Mesenchymal stem cell (in vitro differentiated cells and primary cell): ENCODE data around the gene TRIM54.

ENCODE experiments used
- DNase-seq: peaks from one replicate; pipeline ENCODE4 v3.0.0-alpha.2; 2013
- H2AFZ ChIP-seq: one replicate; pipeline ENCODE4 v1.6.1; 2013; ENCODE audit warnings: low read depth, mild to moderate bottlenecking, control low read depth, inconsistent platforms, low read length, moderate library complexity
- H2AK5ac ChIP-seq: 2 replicates; pipeline ENCODE4 v1.6.1; 2013; ENCODE audit warnings: low read length, moderate library complexity, mild to moderate bottlenecking, inconsistent platforms; ENCODE audit not compliant: severe bottlenecking
- H2BK120ac ChIP-seq: one replicate; pipeline ENCODE4 v1.6.1; 2013; ENCODE audit warnings: low read depth, mild to moderate bottlenecking, inconsistent platforms, low read length, moderate library complexity
- H2BK12ac ChIP-seq, 2 experiments: one replicate each; pipeline ENCODE4 v1.6.1; 2013; ENCODE audit warnings: inconsistent platforms in 2 of 2, low read length in 2 of 2, mild to moderate bottlenecking in 2 of 2, moderate library complexity in 2 of 2, control low read depth in 1 of 2
- H2BK15ac ChIP-seq: one replicate; pipeline ENCODE4 v1.6.1; 2013; ENCODE audit warnings: mild to moderate bottlenecking, low read depth, inconsistent platforms; ENCODE audit not compliant: poor library complexity, severe bottlenecking
- H2BK5ac ChIP-seq: 2 replicates; pipeline ENCODE4 v1.6.1; 2013; ENCODE audit warnings: low read depth, mild to moderate bottlenecking, low read length, control low read depth, inconsistent platforms; ENCODE audit not compliant: poor library complexity, severe bottlenecking
- H3K14ac ChIP-seq, 2 experiments: one replicate each; pipeline ENCODE4 v1.6.1; 2013; ENCODE audit warnings: inconsistent platforms in 2 of 2, low read length in 2 of 2, control low read depth in 1 of 2, mild to moderate bottlenecking in 1 of 2, moderate library complexity in 1 of 2
- H3K18ac ChIP-seq, 2 experiments: one replicate each; pipeline ENCODE4 v1.6.1; 2013; ENCODE audit warnings: inconsistent platforms in 2 of 2, low read length in 2 of 2, control low read depth in 1 of 2, low read depth in 1 of 2, mild to moderate bottlenecking in 1 of 2
- H3K23ac ChIP-seq, 2 experiments: one replicate each; pipeline ENCODE4 v1.6.1; 2013; ENCODE audit warnings: inconsistent platforms in 2 of 2, low read length in 2 of 2, mild to moderate bottlenecking in 2 of 2, moderate library complexity in 2 of 2, control low read depth in 1 of 2
- H3K27ac ChIP-seq: 2 replicates; pipeline ENCODE4 v1.5.1; 2013; ENCODE audit warnings: mild to moderate bottlenecking, moderate library complexity, low read length, control low read depth, inconsistent platforms; ENCODE audit not compliant: poor library complexity, severe bottlenecking
- H3K27me3 ChIP-seq, 2 experiments: 2 replicates each; pipeline versions ENCODE4 v1.6.1 to v1.7.0; 2013; ENCODE audit warnings: low read length in 2 of 2, mild to moderate bottlenecking in 2 of 2, moderate library complexity in 2 of 2, control low read depth in 1 of 2, inconsistent platforms in 1 of 2; ENCODE audit not compliant: control insufficient read depth in 1 of 2, insufficient read depth in 1 of 2
- H3K36me3 ChIP-seq, 2 experiments: 2 replicates each; pipeline versions ENCODE4 v1.6.1 to v1.7.0; 2013; ENCODE audit warnings: low read length in 2 of 2, control low read depth in 1 of 2, inconsistent platforms in 1 of 2, low read depth in 1 of 2, mild to moderate bottlenecking in 1 of 2; ENCODE audit not compliant: insufficient read depth in 2 of 2, control insufficient read depth in 1 of 2
- H3K4ac ChIP-seq, 2 experiments: one replicate each; pipeline ENCODE4 v1.6.1; 2013; ENCODE audit warnings: inconsistent platforms in 2 of 2, low read length in 2 of 2, mild to moderate bottlenecking in 2 of 2, moderate library complexity in 2 of 2, control low read depth in 1 of 2, low read depth in 1 of 2
- H3K4me1 ChIP-seq: 2 replicates; pipeline ENCODE4 v1.6.1; 2013; ENCODE audit warnings: low read depth, low read length, control low read depth; ENCODE audit not compliant: control insufficient read depth, insufficient read depth
- H3K4me2 ChIP-seq: 2 replicates; pipeline ENCODE4 v1.6.1; 2013; ENCODE audit warnings: low read length, mild to moderate bottlenecking, inconsistent platforms; ENCODE audit not compliant: poor library complexity, severe bottlenecking
- H3K4me3 ChIP-seq, 2 experiments: 2 replicates each; pipeline versions ENCODE4 v1.5.1 to v1.7.0; 2013; ENCODE audit warnings: low read length in 2 of 2, mild to moderate bottlenecking in 2 of 2, control low read depth in 1 of 2, low read depth in 1 of 2; ENCODE audit not compliant: insufficient read depth in 1 of 2
- H3K79me1 ChIP-seq: replicated peaks from 2 replicates; pipeline ENCODE4 v1.6.1; 2013; ENCODE audit warnings: mild to moderate bottlenecking, control low read depth, low read length, inconsistent platforms; ENCODE audit not compliant: poor library complexity, severe bottlenecking
- H3K9ac ChIP-seq: 2 replicates; pipeline ENCODE4 v1.7.0; 2013; ENCODE audit warnings: mild to moderate bottlenecking, low read length, moderate library complexity
- H3K9me3 ChIP-seq: 2 replicates; pipeline ENCODE4 v1.7.0; 2013; ENCODE audit warnings: mild to moderate bottlenecking, low read length; ENCODE audit not compliant: control insufficient read depth
- H4K8ac ChIP-seq: one replicate; pipeline ENCODE4 v1.6.1; 2013; ENCODE audit warnings: inconsistent platforms, mild to moderate bottlenecking, low read length, moderate library complexity
- H4K91ac ChIP-seq: one replicate; pipeline ENCODE4 v1.6.1; 2013; ENCODE audit warnings: mild to moderate bottlenecking, low read length, inconsistent platforms
- WGBS: methylation state at CpG from one replicate; pipeline ENCODE4 v1.1.7; 2013; ENCODE audit warnings: mixed read lengths; 5-methylcytosine and 5-hydroxymethylcytosine counted together

TRIM54 gene

DNA sequence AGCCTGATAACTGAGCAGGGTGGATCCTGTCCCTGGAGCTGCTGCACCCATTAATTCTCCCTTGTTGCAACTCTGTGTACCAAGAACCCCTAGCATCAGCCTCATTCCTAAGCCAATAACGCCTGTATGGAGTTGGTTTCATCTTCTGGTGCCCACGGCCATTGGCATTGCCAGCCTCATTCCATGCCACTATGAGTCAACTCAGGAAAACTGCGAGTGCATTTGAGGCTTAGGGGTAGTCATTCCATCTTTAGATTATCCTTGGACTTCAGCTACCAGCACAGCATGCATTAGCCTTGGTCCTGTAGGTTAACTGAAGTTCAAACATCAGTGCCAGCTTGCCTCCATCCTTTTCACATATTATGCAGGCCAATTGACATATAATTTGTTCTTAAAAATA, 1.4 kb upstream of the TRIM54 start:
- Histone ChIP-seq H2AK5ac (no peak overlapping the region), H3K36me3 (no peaks in the 10 kb centered on the region), H2BK120ac (no peak overlapping the region), H4K8ac (no peak overlapping the region), H2BK12ac (no peak overlapping the region), H3K9ac (no peak overlapping the region), H3K79me1 (no peaks in the 10 kb centered on the region), H3K4me3 (no peak overlapping the region), H2BK5ac (no peak overlapping the region), H3K18ac (no peak overlapping the region), H3K14ac (no peak overlapping the region), H2AFZ (no peak overlapping the region), H2BK15ac (no peak overlapping the region), H3K4ac (no peak overlapping the region), H4K91ac (no peak overlapping the region), H3K9me3 (no peaks in the 10 kb centered on the region), H3K4me1 (peaks cover 3% of the 10 kb centered on the region), H3K27me3 (peaks cover 34 to 64% of the 10 kb centered on the region in 2 experiments), H3K27ac (no peak overlapping the region), H3K4me2 (no peak overlapping the region), H3K23ac (no peak overlapping the region)
- no peak for DNase-seq
- WGBS: 82% methylated on average over 3 of the region's 3 CpGs

DNA sequence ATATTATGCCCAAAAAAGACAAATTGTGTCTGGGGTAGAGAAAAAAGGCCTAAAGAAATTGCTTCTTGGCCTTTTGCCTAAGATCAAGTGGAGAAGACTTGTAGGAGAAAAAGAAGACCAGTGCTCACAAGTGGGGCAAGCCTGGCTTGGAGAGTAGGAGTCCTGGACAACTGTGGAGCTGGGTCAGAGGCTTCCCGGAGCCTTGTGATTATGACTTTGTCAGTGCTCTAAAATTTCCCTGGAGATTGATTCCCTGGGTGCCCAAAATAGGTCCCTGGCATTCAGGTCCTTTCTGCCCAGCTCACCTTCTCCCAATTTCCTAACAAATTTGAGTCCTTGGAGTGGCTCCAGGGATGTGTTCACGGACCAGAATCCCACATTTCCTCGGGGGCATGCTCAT, 787 bp upstream of the TRIM54 start:
- Histone ChIP-seq H3K4me3 (no peak overlapping the region), H2BK12ac (no peak overlapping the region), H3K27ac (no peak overlapping the region), H3K27me3 (peaks cover 32 to 64% of the 10 kb centered on the region in 2 experiments), H3K18ac (no peak overlapping the region), H2BK120ac (no peak overlapping the region), H3K4me1 (peaks cover 3% of the 10 kb centered on the region), H3K9ac (no peak overlapping the region), H2AK5ac (no peak overlapping the region), H3K4ac (no peak overlapping the region), H3K36me3 (no peaks in the 10 kb centered on the region), H3K14ac (no peak overlapping the region), H2BK15ac (no peak overlapping the region), H3K23ac (no peak overlapping the region), H2AFZ (no peak overlapping the region), H4K8ac (no peak overlapping the region), H2BK5ac (no peak overlapping the region), H3K9me3 (no peaks in the 10 kb centered on the region), H3K79me1 (no peaks in the 10 kb centered on the region), H3K4me2 (no peak overlapping the region), H4K91ac (no peak overlapping the region)
- 89% methylated on average over 3 of the region's 3 CpGs for WGBS
- no peak for DNase-seq

DNA sequence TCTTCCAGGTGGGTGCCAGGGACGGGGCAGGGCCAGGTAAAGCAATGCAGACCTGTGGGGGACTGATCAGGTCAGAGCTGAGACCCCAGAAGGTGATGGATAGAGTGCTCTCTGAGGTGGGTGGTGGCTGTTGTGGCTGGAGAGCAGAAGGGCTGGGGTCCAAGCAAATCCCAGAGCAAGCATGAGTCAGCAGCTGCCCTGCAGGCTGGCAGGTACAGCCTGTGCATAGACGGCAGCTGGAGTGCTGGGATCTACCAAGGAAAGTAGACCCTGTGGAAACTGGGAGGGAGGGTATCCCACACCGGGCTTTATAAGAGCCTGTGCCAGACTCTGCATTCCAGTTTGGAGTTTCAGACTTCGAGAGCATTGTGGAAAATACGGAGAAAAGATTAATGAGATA, 663 bp downstream of the TRIM54 start:
- Histone ChIP-seq H2AFZ (no peak overlapping the region), H2BK120ac (no peak overlapping the region), H4K91ac (peak overlapping the region; percentile 0), H3K36me3 (no peaks in the 10 kb centered on the region), H4K8ac (no peak overlapping the region), H3K4ac (no peak overlapping the region), H2BK12ac (peak overlapping the region; percentile 0 to 12), H2AK5ac (no peak overlapping the region), H3K4me3 (no peak overlapping the region), H3K27me3 (peaks cover 36 to 68% of the 10 kb centered on the region in 2 experiments), H3K23ac (no peak overlapping the region), H3K9me3 (no peaks in the 10 kb centered on the region), H3K9ac (no peak overlapping the region), H3K27ac (no peak overlapping the region), H2BK15ac (no peak overlapping the region), H3K18ac (no peak overlapping the region), H3K4me2 (no peak overlapping the region), H3K79me1 (no peaks in the 10 kb centered on the region), H3K4me1 (peaks cover 3% of the 10 kb centered on the region), H3K14ac (peak overlapping the region in 1 of 2 experiments; percentile 88), H2BK5ac (no peak overlapping the region)
- 44% methylated on average over 3 of the region's 5 CpGs for WGBS
- no peak for DNase-seq

DNA sequence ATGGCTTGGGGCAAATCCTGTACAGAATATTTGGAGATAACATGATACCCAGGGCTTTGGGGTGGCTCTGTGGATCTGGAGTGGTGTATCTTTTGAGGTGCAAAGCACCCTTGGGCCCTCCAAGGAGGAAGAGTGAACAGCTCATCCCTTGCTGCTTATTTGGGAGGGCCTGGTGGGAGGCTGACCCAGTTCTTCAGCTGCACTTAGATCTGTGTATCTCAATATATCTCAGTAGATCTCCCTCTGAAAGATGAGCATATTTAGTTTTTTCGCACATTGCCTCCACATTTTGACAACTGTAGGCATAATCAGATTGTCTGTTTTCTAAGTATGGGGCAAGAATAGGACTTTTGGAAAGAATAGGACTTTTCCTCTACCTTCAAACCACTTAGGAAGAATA, 2.8 kb downstream of the TRIM54 start:
- H4K91ac ChIP-seq: no peak overlapping the region
- H3K27me3 ChIP-seq: peaks cover 41 to 76% of the 10 kb centered on the region in 2 experiments
- H3K14ac ChIP-seq: no peak overlapping the region
- no peak overlapping the region for H3K9ac ChIP-seq
- H3K79me1 ChIP-seq: no peaks in the 10 kb centered on the region
- H2BK12ac ChIP-seq: no peak overlapping the region
- no peaks in the 10 kb centered on the region for H3K9me3 ChIP-seq
- no peak overlapping the region for H3K27ac ChIP-seq
- no peak overlapping the region for H2AK5ac ChIP-seq
- no peak overlapping the region for H3K4me3 ChIP-seq
- H4K8ac ChIP-seq: no peak overlapping the region
- no peak overlapping the region for H2BK15ac ChIP-seq
- H3K18ac ChIP-seq: no peak overlapping the region
- H3K23ac ChIP-seq: no peak overlapping the region
- H3K4me1 ChIP-seq: peaks cover 3% of the 10 kb centered on the region
- DNase-seq: no peak
- no peak overlapping the region for H2BK120ac ChIP-seq
- no peak overlapping the region for H2AFZ ChIP-seq
- no peak overlapping the region for H3K4ac ChIP-seq
- no peak overlapping the region for H3K4me2 ChIP-seq
- no peak overlapping the region for H2BK5ac ChIP-seq
- WGBS: no CpG with 5 or more reads among the region's 1 CpG
- H3K36me3 ChIP-seq: no peaks in the 10 kb centered on the region
